Spleen (tissue), 11 donors: ENCODE data around the gene RAB13. TPM values are rescaled to one million over a fixed set of nuclear protein-coding genes. Genes with fewer than 3 reads are reported as not detected.

Source experiments
- DNase-seq: peaks from one replicate; pipeline ENCODE4 v3.0.0-alpha.2; 2020
- H3K27ac ChIP-seq, 8 donors: fragments of 200-600 bp; sonication (generic) in 7 of 8; 1 replicate in 4 of 8; 2 replicates in 4 of 8; pipeline versions ENCODE4 v1.5.0 to v1.8.0; 2016 to 2021; ENCODE audit warnings: inconsistent platforms in 4 of 8, mild to moderate bottlenecking in 4 of 8, moderate library complexity in 1 of 8
- H3K27me3 ChIP-seq, 7 donors: fragments of 200-600 bp; sonication (generic) in 6 of 7; replicated peaks in 1 of 7; 1 replicate in 4 of 7; 2 replicates in 3 of 7; pipeline versions ENCODE4 v1.5.0 to v1.8.0; 2016 to 2021; ENCODE audit warnings: inconsistent platforms in 3 of 7, mild to moderate bottlenecking in 1 of 7
- H3K36me3 ChIP-seq, 6 donors: fragments of 200-600 bp; sonication (generic) in 5 of 6; 1 replicate in 4 of 6; 2 replicates in 2 of 6; pipeline versions ENCODE4 v1.5.0 to v1.8.0; 2016 to 2021; ENCODE audit warnings: inconsistent platforms in 2 of 6
- H3K4me1 ChIP-seq, 6 donors: fragments of 200-600 bp; sonication (generic) in 5 of 6; 1 replicate in 3 of 6; 2 replicates in 3 of 6; pipeline versions ENCODE4 v1.5.0 to v1.8.0; 2016 to 2021; ENCODE audit warnings: inconsistent platforms in 3 of 6
- H3K4me3 ChIP-seq, 8 donors: fragments of 200-600 bp; sonication (generic) in 7 of 8; 1 replicate in 4 of 8; 2 replicates in 4 of 8; pipeline versions ENCODE4 v1.5.0 to v1.8.0; 2016 to 2021; ENCODE audit warnings: inconsistent platforms in 4 of 8, mild to moderate bottlenecking in 4 of 8, moderate library complexity in 2 of 8
- H3K9me3 ChIP-seq, 8 donors: fragments of 200-600 bp; sonication (generic) in 7 of 8; 1 replicate in 4 of 8; 2 replicates in 4 of 8; pipeline versions ENCODE4 v1.5.0 to v1.8.0; 2016 to 2021; ENCODE audit warnings: inconsistent platforms in 4 of 8
- POLR2A ChIP-seq, 3 donors: fragments of 450-650 bp; IDR thresholded peaks; one replicate each; pipeline ENCODE4 v1.5.1; 2017; ENCODE audit warnings: antibody characterized with exemption in 3 of 3, mild to moderate bottlenecking in 1 of 3
- POLR2AphosphoS5 ChIP-seq, 3 donors: sonication (generic); formaldehyde crosslinking; IDR thresholded peaks; one replicate each; pipeline ENCODE4 v1.5.1; 2017; ENCODE audit warnings: antibody characterized with exemption in 3 of 3
- WGBS, 5 donors: extraction: QIAGEN DNeasy Blood & Tissue Kit in 3 of 5; methylation state at CpG; one replicate each; pipeline versions ENCODE4 v1.1.5 to v1.1.7; 2013 to 2018; 5-methylcytosine and 5-hydroxymethylcytosine counted together
- intact Hi-C: fragments of 100-400 bp; cut with DNase I; formaldehyde crosslinking; loops from one replicate; pipeline ENCODE4 v1.15.0; 2023; ENCODE audit warnings: low total_unique reads
- polyA plus RNA-seq, 3 donors: library from polyadenylated mRNA; stranded (reverse); fragments of 200-250 nt; gene quantifications; one replicate each; pipeline ENCODE4 v1.2.1, GENCODE V29; 2013
- total RNA-seq, 7 donors: library from RNA; depleted of rRNA in 3 of 7; stranded (reverse); fragments of >200 nt in 3 of 7; fragmentation: NEBNext Ultra II Directional in 4 of 7; extraction: Animal tissue kit (Norgen Biotek cat#: 25700) in 4 of 7; gene quantifications; one replicate each; pipeline versions ENCODE4 v1.1.0 to v1.2.1, GENCODE V29; 2016 to 2021
- TF ChIP-seq, protein P1 (sequence below), 11 experiments: fragments of 200-600 bp in 7 of 11; fragments of 450-650 bp in 4 of 11; sonication (generic) in 4 of 11; IDR thresholded peaks in 8 of 11; conservative IDR thresholded peaks in 3 of 11; 1 replicate in 7 of 11; 2 replicates in 4 of 11; pipeline versions ENCODE4 v1.4.0 to v1.8.0; 2016 to 2021; ENCODE audit warnings: antibody characterized with exemption in 11 of 11, inconsistent platforms in 4 of 11, mild to moderate bottlenecking in 1 of 11
- donor health status: healthy with polysubstance abuse.
- donor health status: DM: no; HTN: no; CAD: no; lungs with moderate emphysema.
- donor health status: DM: no; HTN: no; CAD: no.
- donor health status: Bipolar disorder and iron deficiency.
- donor health status: healthy.
- donor health status: DM: no; HTN: no; CAD: no.
- donor health status: DM: yes; HTN: yes; CAD: no.

RAB13 gene
- total and polyA plus RNA-seq, 10 donors: 31.8 to 115 (median 74.9) TPM

DNA sequence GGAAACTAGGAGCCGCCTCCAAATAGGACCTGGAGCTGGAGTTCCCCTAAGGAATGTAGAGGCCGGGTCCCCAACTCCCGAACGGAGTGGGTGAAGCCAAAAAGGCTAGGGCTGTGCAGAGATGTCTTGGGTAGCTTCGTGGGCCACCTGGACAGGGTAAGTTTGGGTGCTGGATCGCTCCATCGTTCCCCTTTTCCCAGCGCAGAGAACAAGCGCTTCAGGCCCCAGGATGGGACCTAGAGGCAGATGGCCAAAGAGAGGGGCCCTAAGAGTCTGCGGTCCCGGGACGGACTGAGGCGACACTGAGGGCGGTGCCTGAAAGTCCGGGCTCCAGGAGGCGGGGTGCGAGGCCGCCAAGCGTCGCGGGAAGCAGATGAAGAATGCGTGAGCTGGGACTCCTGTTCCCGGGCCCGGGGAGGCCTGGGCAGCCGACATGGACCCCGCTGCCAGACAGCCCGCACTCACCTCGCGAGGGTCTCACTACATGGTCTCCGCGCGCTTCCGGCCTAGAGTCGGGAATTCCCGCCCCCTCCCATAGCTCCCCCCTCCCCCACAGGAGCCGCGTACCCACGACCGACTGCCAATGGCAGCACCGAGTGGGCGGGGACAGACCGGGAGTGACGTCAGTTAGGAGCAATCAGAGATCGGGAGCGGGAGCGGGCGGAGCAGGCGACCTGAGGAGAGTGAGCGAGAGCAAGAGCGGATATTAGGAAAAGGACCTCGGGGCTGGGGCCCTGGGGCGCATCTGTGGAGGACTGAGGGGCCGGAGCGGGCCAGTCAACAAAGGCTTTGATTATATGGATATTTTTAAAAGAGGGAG is 22.9 kb downstream of the RAB13 start, which contains the start of gene SLC39A1:
TSS of gene SLC39A1 (minus strand) at position 508 of the 820 bp plus-strand sequence. CDS start 822 bp downstream, outside the sequence.
- intact Hi-C loops: no loop called here
- peak; percentile 98 for DNase-seq
- 0 to 1% (median 1%) methylated on average over 36 to 54 of the region's 54 CpGs for WGBS, 5 donors
- TF ChIP-seq POLR2AphosphoS5 (IDR thresholded peaks at IDR 0.05): peak; percentile 91 to 93 (median 92)
- TF ChIP-seq, protein P1, sequence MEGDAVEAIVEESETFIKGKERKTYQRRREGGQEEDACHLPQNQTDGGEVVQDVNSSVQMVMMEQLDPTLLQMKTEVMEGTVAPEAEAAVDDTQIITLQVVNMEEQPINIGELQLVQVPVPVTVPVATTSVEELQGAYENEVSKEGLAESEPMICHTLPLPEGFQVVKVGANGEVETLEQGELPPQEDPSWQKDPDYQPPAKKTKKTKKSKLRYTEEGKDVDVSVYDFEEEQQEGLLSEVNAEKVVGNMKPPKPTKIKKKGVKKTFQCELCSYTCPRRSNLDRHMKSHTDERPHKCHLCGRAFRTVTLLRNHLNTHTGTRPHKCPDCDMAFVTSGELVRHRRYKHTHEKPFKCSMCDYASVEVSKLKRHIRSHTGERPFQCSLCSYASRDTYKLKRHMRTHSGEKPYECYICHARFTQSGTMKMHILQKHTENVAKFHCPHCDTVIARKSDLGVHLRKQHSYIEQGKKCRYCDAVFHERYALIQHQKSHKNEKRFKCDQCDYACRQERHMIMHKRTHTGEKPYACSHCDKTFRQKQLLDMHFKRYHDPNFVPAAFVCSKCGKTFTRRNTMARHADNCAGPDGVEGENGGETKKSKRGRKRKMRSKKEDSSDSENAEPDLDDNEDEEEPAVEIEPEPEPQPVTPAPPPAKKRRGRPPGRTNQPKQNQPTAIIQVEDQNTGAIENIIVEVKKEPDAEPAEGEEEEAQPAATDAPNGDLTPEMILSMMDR (IDR thresholded peaks at IDR 0.05 in 8 of 11, conservative IDR thresholded peaks at IDR 0.05 in 3 of 11): peak in 1 of 11 experiments; percentile 35
- TF ChIP-seq POLR2A (IDR thresholded peaks at IDR 0.05): peak in 2 of 3 donors; percentile 20 to 56
- H3K4me1 ChIP-seq: peaks cover 40 to 87% (median 77%) of the 10 kb centered on the region in 6 donors
- H3K36me3 ChIP-seq: peaks cover 0 to 32% (median 17%) of the 10 kb centered on the region in 6 donors
- no peaks in the 10 kb centered on the region for H3K27me3 ChIP-seq
- peak within 1 kb of the TSS; percentile 94 to 99 (median 97) for H3K27ac ChIP-seq
- H3K4me3 ChIP-seq: peak within 1 kb of the TSS; percentile 65 to 86 (median 76)
- no peaks in the 10 kb centered on the region for H3K9me3 ChIP-seq

DNA sequence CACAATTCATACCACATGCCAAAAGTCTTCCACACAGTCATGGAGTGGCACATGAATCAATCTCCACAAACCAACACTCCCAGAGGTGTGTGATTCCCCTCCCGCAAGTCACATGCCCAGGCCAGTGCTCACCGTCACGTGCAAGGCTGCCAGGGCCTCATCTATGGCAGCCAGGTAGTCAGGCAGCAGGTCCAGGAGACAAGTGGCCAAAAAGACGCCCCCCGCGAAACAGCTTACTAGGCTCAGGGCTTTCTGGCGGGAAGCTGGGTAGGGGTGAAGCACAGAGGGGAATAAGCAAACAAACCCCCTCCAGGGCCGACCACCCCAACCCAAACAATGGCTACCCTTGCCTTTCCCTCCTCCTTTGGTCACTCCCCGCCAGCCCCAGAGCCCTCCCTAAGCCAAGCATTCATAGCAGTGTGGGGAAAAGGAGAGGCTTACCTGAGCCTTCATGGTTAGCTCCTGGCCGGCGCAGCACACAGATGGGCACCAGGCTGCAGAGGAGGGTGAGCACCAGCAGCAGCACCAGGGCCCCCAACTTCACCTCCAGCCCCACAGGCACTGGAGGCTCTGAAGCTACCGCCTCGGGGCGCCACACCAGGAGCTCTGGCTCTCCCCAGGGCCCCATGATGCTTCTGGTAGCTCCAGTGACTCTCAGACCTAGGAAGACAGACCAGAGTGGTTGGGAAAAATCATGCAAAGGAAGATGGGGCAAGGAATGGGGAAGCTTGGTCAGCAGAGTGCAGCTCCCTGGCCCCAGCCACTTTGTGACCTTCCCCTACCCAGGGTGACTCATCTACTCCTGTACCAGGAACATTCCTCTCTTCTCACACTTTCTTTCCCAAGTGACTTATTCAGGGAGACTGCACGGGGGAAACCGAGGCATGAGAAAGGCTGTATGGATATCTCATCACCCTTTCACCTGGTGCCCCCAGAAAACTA is 23.8 kb downstream of the RAB13 start:
- DNase-seq: peak; percentile 83
- Histone ChIP-seq H3K4me1 (peaks cover 40 to 85% (median 73%) of the 10 kb centered on the region in 6 donors), H3K36me3 (peaks cover 0 to 32% (median 17%) of the 10 kb centered on the region in 6 donors), H3K4me3 (peak overlapping the region; percentile 65 to 86 (median 76)), H3K27me3 (no peaks in the 10 kb centered on the region), H3K27ac (peak overlapping the region; percentile 94 to 99 (median 97)), H3K9me3 (no peaks in the 10 kb centered on the region)
- intact Hi-C loops: no loop called here
- TF ChIP-seq, protein P1 (IDR thresholded peaks at IDR 0.05 in 8 of 11, conservative IDR thresholded peaks at IDR 0.05 in 3 of 11): no peak
- no peak for TF ChIP-seq POLR2AphosphoS5 (IDR thresholded peaks at IDR 0.05)
- no peak for TF ChIP-seq POLR2A (IDR thresholded peaks at IDR 0.05)
- WGBS, 5 donors: 49 to 64% (median 58%) methylated on average over 15 to 16 of the region's 16 CpGs

DNA sequence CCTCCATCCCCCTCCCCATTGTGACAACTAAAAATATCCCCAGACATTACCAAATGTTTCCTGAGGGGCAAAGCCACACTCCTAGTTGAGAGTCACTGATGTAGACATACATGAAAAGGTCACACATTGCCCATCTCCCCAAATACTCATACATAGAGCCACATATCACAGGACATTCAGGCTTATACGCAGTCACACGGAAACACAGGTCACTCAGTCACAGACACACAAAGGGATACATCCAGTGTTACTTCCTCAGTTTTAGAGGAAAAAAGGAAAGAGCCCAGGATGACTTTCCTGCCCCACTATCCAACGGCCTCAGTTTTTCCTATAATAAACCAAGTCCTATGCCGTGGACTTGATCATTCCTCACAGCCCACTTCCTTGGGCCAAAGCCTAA is 24.7 kb downstream of the RAB13 start:
- H3K4me3 ChIP-seq: peak overlapping the region in 4 of 8 donors; percentile 68 to 80 (median 73)
- WGBS, 5 donors: 74 to 85% (median 75%) methylated on average over 4 of the region's 4 CpGs
- peak overlapping the region in 6 of 8 donors; percentile 97 to 99 (median 98) for H3K27ac ChIP-seq

More for the DNA sequence above, 24.7 kb downstream of the RAB13 start:
- DNase-seq: peak; percentile 28
- intact Hi-C loops: no loop called here
- TF ChIP-seq POLR2AphosphoS5 (IDR thresholded peaks at IDR 0.05) (no peak), POLR2A (IDR thresholded peaks at IDR 0.05) (no peak)
- TF ChIP-seq, protein P1 (IDR thresholded peaks at IDR 0.05 in 8 of 11, conservative IDR thresholded peaks at IDR 0.05 in 3 of 11): no peak
- Histone ChIP-seq H3K27me3 (no peaks in the 10 kb centered on the region), H3K4me1 (peaks cover 47 to 88% (median 77%) of the 10 kb centered on the region in 6 donors), H3K36me3 (peaks cover 0 to 32% (median 17%) of the 10 kb centered on the region in 6 donors), H3K9me3 (no peaks in the 10 kb centered on the region)
